Smooth muscle cell (in vitro differentiated cells): ENCODE measurements around the gene HIP1R. TPM values are rescaled to one million over a fixed set of nuclear protein-coding genes. Genes with fewer than 3 reads are reported as not detected.
A peak's percentile ranks its signal among the peaks of the same experiment; 100 is the strongest.

Experiments used
- DNase-seq: peaks from one replicate; lab custom pipeline; 2025; ENCODE audit not compliant: unreplicated experiment; lab: John Stamatoyannopoulos, UW
- H2AFZ ChIP-seq: fragments of 200-600 bp; sonication (generic); 2 replicates; pipeline ENCODE4 v1.6.0; 2016; ENCODE audit warnings: antibody characterized with exemption, low read depth, mild to moderate bottlenecking
- H3F3A ChIP-seq: fragments of 200-600 bp; sonication (generic); 2 replicates; pipeline ENCODE4 v1.6.0; 2017; ENCODE audit warnings: antibody characterized with exemption, low read depth
- H3K27ac ChIP-seq: fragments of 200-600 bp; sonication (generic); 2 replicates; pipeline ENCODE4 v1.5.1; 2016; ENCODE audit warnings: low read depth, mild to moderate bottlenecking
- H3K27me3 ChIP-seq: fragments of 200-600 bp; sonication (generic); 2 replicates; pipeline ENCODE4 v1.6.1; 2016; ENCODE audit warnings: low read depth, mild to moderate bottlenecking
- H3K36me3 ChIP-seq: fragments of 200-600 bp; sonication (generic); 2 replicates; pipeline ENCODE4 v1.5.1; 2016; ENCODE audit warnings: low read depth
- H3K4me1 ChIP-seq: fragments of 200-600 bp; sonication (generic); 2 replicates; pipeline ENCODE4 v1.5.1; 2016; ENCODE audit warnings: low read depth
- H3K4me2 ChIP-seq: fragments of 200-600 bp; sonication (generic); 2 replicates; pipeline ENCODE4 v1.6.0; 2016; ENCODE audit warnings: mild to moderate bottlenecking
- H3K4me3 ChIP-seq: fragments of 200-600 bp; sonication (generic); 2 replicates; pipeline ENCODE4 v1.5.1; 2016; ENCODE audit warnings: mild to moderate bottlenecking
- H3K79me2 ChIP-seq: fragments of 200-600 bp; sonication (generic); 2 replicates; pipeline ENCODE4 v1.6.0; 2016; ENCODE audit warnings: low read depth, mild to moderate bottlenecking
- H3K9ac ChIP-seq: fragments of 200-600 bp; sonication (generic); 2 replicates; pipeline ENCODE4 v1.6.0; 2016; ENCODE audit warnings: low read depth
- H3K9me3 ChIP-seq: fragments of 200-600 bp; sonication (generic); replicated peaks from 2 replicates; pipeline ENCODE4 v1.5.1; 2016; ENCODE audit warnings: low read depth
- H4K20me1 ChIP-seq: fragments of 200-600 bp; sonication (generic); 2 replicates; pipeline ENCODE4 v1.6.0; 2016; ENCODE audit warnings: low read depth
- WGBS: methylation state at CpG from one replicate; pipeline ENCODE4 v1.1.7; 2016; ENCODE audit warnings: low lambda C conversion rate; 5-methylcytosine and 5-hydroxymethylcytosine counted together
- polyA plus RNA-seq: library from polyadenylated mRNA; unstranded; fragments of >200 nt; fragmentation: Nextera tagmentation; extraction: Ambion mirVana; gene quantifications from 2 replicates; pipeline ENCODE4 v1.2.1, GENCODE V29; 2016
- total RNA-seq: library from RNA; depleted of rRNA; stranded (reverse); fragments of >200 nt; gene quantifications from 2 replicates; pipeline ENCODE4 v1.2.3, GENCODE V29; 2014
- TF ChIP-seq, protein P1 (sequence below): fragments of 200-600 bp; sonication (generic); IDR thresholded peaks from 2 replicates; pipeline ENCODE4 v1.5.1; 2017; ENCODE audit warnings: borderline replicate concordance, mild to moderate bottlenecking, antibody characterized with exemption; ENCODE audit not compliant: insufficient read depth, poor library complexity, severe bottlenecking

The HIP1R gene
- total and polyA plus RNA-seq, 2 experiments from 2014 or later = 6.0 to 27.8 TPM

DNA sequence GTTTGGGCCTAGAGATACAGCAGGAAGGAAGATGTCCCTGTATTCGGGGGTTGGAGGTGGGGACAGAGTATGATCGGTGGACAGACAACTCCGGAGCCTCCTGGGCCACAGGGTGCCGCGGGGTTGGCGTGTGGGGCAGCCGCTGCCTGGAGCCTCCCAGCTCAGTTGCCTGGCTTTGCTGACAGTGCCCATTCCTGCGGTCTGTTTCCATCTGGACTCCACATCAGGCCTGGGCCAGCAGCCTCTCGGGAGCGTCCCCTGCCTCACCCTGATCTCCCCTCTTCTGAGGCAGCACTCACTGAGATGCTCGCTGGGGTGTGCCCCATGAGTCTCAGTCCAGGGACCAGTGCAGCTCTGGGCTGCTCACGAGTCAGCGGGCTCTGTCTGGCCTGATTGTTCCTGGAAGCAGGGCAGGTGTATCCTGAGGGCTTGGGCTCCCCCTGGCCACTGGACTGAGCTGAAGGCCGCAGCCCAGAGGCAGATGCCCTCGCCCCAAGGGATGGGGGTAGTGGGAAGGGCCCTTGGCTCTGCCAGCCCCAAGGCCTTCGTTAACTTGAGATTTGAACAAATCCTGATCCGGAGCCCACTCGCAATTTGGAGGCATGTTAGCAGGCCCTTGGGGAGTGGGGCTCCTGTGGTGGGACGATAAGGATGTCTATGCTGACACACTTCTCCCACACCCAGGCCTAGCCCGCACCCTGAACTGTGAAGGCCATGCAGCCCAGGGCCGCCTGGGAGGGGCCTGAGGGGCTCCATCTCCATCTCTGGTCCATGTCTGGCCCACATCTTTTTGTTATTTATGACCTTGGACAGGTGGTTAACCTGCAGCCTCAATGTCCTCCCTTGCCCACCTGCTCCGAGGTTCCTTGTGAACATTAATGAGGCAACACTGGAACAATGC lies 7.5 kb downstream of the HIP1R start:
- no peak overlapping the region for H2AFZ ChIP-seq
- no peaks in the 10 kb centered on the region for H3K79me2 ChIP-seq
- H4K20me1 ChIP-seq = no peaks in the 10 kb centered on the region
- no peaks in the 10 kb centered on the region for H3K9me3 ChIP-seq
- H3K36me3 ChIP-seq = no peaks in the 10 kb centered on the region
- WGBS = 85% methylated on average over 22 of the region's 22 CpGs
- peak overlapping the region; percentile 92 for H3K27ac ChIP-seq
- no peak overlapping the region for H3K4me3 ChIP-seq
- TF ChIP-seq, protein P1, sequence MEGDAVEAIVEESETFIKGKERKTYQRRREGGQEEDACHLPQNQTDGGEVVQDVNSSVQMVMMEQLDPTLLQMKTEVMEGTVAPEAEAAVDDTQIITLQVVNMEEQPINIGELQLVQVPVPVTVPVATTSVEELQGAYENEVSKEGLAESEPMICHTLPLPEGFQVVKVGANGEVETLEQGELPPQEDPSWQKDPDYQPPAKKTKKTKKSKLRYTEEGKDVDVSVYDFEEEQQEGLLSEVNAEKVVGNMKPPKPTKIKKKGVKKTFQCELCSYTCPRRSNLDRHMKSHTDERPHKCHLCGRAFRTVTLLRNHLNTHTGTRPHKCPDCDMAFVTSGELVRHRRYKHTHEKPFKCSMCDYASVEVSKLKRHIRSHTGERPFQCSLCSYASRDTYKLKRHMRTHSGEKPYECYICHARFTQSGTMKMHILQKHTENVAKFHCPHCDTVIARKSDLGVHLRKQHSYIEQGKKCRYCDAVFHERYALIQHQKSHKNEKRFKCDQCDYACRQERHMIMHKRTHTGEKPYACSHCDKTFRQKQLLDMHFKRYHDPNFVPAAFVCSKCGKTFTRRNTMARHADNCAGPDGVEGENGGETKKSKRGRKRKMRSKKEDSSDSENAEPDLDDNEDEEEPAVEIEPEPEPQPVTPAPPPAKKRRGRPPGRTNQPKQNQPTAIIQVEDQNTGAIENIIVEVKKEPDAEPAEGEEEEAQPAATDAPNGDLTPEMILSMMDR = no peak
- peaks cover 7% of the 10 kb centered on the region for H3F3A ChIP-seq
- no peak for DNase-seq
- H3K4me2 ChIP-seq = no peak overlapping the region
- H3K27me3 ChIP-seq = no peaks in the 10 kb centered on the region
- H3K4me1 ChIP-seq = peaks cover 8% of the 10 kb centered on the region
- H3K9ac ChIP-seq = peak overlapping the region; percentile 78

DNA sequence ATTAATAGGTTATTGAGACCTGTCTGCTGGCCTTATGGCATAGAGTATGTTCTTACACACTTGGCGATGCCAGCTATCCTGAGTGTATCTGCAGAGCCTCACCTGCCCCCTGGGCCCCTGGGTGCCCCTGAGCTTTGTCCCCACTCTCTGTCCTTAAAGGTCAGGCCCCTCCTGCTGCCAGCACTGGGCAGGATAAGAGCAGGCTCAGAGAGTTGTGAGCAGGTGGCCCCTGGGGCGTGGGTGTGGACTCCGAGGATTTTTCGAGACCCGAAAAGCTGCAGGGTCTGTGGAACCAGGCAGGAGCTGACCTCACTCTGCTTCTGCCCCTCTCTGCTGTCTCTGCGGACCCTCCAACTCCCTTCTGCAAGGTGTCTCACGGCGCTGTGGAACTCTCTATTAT lies 8.2 kb downstream of the HIP1R start:
- Histone ChIP-seq H3K27ac (no peak overlapping the region), H3K4me1 (peaks cover 8% of the 10 kb centered on the region), H3K4me3 (no peak overlapping the region), H3K36me3 (no peaks in the 10 kb centered on the region), H3F3A (peaks cover 7% of the 10 kb centered on the region), H3K4me2 (no peak overlapping the region), H3K9ac (no peak overlapping the region), H3K79me2 (no peaks in the 10 kb centered on the region), H3K27me3 (no peaks in the 10 kb centered on the region), H2AFZ (no peak overlapping the region), H4K20me1 (no peaks in the 10 kb centered on the region), H3K9me3 (no peaks in the 10 kb centered on the region)
- TF ChIP-seq, protein P1 = no peak
- 94% methylated on average over 8 of the region's 8 CpGs for WGBS
- DNase-seq = no peak

DNA sequence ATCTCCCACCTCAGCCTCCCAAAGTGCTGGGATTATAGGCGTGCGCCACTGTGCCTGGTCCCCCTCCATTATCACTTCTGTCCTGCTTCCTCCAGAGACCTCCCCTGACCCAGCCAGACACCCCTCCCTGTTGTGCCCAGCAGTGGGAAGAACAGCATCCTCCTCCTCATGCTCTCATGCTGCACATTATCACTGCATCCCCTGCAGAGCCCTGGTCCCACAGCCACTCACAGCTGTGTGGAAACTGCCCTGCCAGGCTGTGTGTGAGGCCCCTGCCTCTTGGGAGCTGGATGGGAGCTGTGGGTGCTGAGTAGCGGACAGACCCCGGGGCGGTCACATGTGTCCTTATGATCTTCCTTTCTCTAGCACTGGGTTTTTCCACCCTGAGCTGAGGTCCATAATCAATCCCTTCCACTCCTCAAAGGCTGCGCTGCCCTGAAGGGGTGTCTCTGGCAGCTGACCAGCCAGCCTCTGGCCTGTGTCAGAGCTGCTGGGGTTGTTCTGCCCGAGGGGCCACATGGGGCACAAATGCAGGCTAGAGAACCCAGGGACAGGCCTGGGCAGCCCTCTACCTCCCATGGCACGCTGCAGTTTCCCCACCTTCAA lies 9.2 kb downstream of the HIP1R start:
- Histone ChIP-seq H3F3A (peaks cover 7% of the 10 kb centered on the region), H3K27me3 (no peaks in the 10 kb centered on the region), H2AFZ (no peak overlapping the region), H3K79me2 (no peaks in the 10 kb centered on the region), H3K27ac (no peak overlapping the region), H3K4me3 (no peak overlapping the region), H3K36me3 (no peaks in the 10 kb centered on the region), H4K20me1 (no peaks in the 10 kb centered on the region), H3K9ac (no peak overlapping the region), H3K9me3 (no peaks in the 10 kb centered on the region), H3K4me1 (peaks cover 8% of the 10 kb centered on the region), H3K4me2 (no peak overlapping the region)
- TF ChIP-seq, protein P1 = no peak
- DNase-seq = no peak
- 93% methylated on average over 8 of the region's 8 CpGs for WGBS
